Prostate gland (tissue), 2 donors: ENCODE data around the gene PSMD13.
A peak's percentile ranks its signal among the peaks of the same experiment; 100 is the strongest.

Experiments used
- POLR2A ChIP-seq: fragments of 450-650 bp; IDR thresholded peaks from one replicate; pipeline ENCODE4 v1.6.1; 2016; ENCODE audit warnings: antibody characterized with exemption, mild to moderate bottlenecking
- POLR2AphosphoS5 ChIP-seq: sonication (generic); formaldehyde crosslinking; IDR thresholded peaks from one replicate; pipeline ENCODE4 v1.6.1; 2017; ENCODE audit warnings: antibody characterized with exemption
- TF ChIP-seq, protein P1 (sequence below), 4 experiments: fragments of 200-600 bp in 2 of 4; fragments of 450-650 bp in 2 of 4; sonication (generic) in 2 of 4; IDR thresholded peaks; 1 replicate in 3 of 4; 2 replicates in 1 of 4; pipeline ENCODE4 v1.5.1; 2016 to 2019; ENCODE audit warnings: antibody characterized with exemption in 4 of 4, mild to moderate bottlenecking in 2 of 4, moderate library complexity in 2 of 4

DNA sequence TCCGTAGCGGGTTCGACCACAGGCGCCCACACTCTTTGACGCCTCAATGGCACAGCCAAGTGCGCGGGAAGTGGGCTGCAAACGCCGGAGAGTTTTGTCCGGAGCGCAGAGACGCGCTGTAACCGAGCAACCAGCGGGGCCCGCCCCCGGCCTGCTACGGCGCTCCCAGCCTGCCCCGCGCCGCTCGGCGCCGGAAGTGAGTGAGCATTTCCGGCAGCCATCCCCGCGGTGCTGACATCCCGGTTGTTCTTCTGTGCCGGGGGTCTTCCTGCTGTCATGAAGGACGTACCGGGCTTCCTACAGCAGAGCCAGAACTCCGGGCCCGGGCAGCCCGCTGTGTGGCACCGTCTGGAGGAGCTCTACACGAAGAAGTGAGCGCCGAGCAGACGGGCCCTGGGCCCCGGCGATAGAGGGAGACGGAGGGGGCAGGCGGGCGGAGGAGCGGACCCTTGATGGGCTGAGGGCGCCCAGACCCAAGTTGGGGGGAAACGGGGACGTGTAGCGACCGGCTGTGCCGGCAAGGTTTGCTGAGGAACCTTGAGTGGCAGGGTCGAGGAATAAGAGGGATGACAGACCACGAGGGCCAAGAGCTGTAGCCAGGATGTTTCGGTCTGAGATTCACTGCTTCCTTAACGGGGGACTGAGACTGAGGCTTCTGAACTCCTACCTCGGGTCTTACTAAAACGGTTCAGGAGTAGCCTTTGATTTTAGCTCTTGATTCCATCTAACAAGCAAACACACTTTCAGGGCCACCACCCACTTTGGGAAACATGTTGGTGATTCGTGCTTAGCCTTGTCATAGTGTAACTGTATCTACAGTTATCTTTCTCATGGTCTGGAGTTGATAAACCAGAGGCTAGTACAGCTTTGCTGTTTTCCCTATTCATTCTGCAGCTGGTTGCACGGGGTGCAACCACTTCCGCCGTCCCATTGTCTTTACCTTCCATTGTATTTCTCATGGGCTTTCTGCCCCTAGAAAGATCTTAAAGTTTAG, at the start of gene PSMD13:
- TF ChIP-seq, protein P1, sequence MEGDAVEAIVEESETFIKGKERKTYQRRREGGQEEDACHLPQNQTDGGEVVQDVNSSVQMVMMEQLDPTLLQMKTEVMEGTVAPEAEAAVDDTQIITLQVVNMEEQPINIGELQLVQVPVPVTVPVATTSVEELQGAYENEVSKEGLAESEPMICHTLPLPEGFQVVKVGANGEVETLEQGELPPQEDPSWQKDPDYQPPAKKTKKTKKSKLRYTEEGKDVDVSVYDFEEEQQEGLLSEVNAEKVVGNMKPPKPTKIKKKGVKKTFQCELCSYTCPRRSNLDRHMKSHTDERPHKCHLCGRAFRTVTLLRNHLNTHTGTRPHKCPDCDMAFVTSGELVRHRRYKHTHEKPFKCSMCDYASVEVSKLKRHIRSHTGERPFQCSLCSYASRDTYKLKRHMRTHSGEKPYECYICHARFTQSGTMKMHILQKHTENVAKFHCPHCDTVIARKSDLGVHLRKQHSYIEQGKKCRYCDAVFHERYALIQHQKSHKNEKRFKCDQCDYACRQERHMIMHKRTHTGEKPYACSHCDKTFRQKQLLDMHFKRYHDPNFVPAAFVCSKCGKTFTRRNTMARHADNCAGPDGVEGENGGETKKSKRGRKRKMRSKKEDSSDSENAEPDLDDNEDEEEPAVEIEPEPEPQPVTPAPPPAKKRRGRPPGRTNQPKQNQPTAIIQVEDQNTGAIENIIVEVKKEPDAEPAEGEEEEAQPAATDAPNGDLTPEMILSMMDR (IDR thresholded peaks at IDR 0.05): peak in 1 of 4 experiments; percentile 16
- TF ChIP-seq POLR2A: peak; percentile 37
- peak; percentile 90 for TF ChIP-seq POLR2AphosphoS5
